ENCODE results near the gene JHY. TPM values are rescaled to one million over a fixed set of nuclear protein-coding genes. Genes with fewer than 3 reads are reported as not detected.

JHY gene
- total and polyA plus RNA-seq, 2 donors (not counting 1 experiment from before 2014, with no cell fraction given) = 1.6 to 3.5 TPM

GRCh38 chr11:122954455-122954854, 71.9 kb downstream of the JHY start:
- Histone ChIP-seq H3K27me3 (ENCODE audit: control insufficient read depth, insufficient read depth, low read length) (peaks cover 6% of the 10 kb centered on the region), H4K20me1 (ENCODE audit: control insufficient read depth, extremely low read depth, insufficient read depth, low read length) (no peaks in the 10 kb centered on the region), H3K36me3 (ENCODE audit: control insufficient read depth, insufficient read depth, low read length) (no peaks in the 10 kb centered on the region), H3K4me1 (ENCODE audit: control insufficient read depth, extremely low read depth, insufficient read depth, low read length) (no peaks in the 10 kb centered on the region), H3K9ac (ENCODE audit: insufficient read depth, low read length) (no peak overlapping the region), H3K4me2 (ENCODE audit: extremely low read depth, insufficient read depth, low read length) (no peak overlapping the region), H3K4me3 (replicated peaks in 1 of 4; ENCODE audit: control extremely low read depth in 1 of 4, insufficient read depth in 1 of 4, low read depth in 3 of 4, low read length in 4 of 4) (no peak overlapping the region), H3K27ac (ENCODE audit: insufficient read depth, low read length) (no peak overlapping the region), H3K9me3 (ENCODE audit: control insufficient read depth, insufficient read depth, low read depth, low read length) (no peaks in the 10 kb centered on the region), H3K79me2 (ENCODE audit: control insufficient read depth, insufficient read depth, low read length) (no peaks in the 10 kb centered on the region), H2AFZ (ENCODE audit: low read length) (no peak overlapping the region)
- DNase-seq (ENCODE audit: low read depth in 2 of 2) = no peak
- TF ChIP-seq CTCF (conservative IDR thresholded peaks at IDR 0.05 in 1 of 2, IDR thresholded peaks at IDR 0.05 in 1 of 2; ENCODE audit: low read depth in 1 of 2, low read length in 2 of 2) = no peak

- no peaks in the 10 kb centered on the region for H3K4me1 ChIP-seq (ENCODE audit: control insufficient read depth, extremely low read depth, insufficient read depth, low read length)
- no peaks in the 10 kb centered on the region for H3K36me3 ChIP-seq (ENCODE audit: control insufficient read depth, insufficient read depth, low read length)
- no peak overlapping the region for H3K4me3 ChIP-seq (replicated peaks in 1 of 4; ENCODE audit: control extremely low read depth in 1 of 4, insufficient read depth in 1 of 4, low read depth in 3 of 4, low read length in 4 of 4)
- H3K9ac ChIP-seq (ENCODE audit: insufficient read depth, low read length) = no peak overlapping the region
- H3K27ac ChIP-seq (ENCODE audit: insufficient read depth, low read length) = no peak overlapping the region
- H3K4me2 ChIP-seq (ENCODE audit: extremely low read depth, insufficient read depth, low read length) = no peak overlapping the region
- TF ChIP-seq EZH2 (IDR thresholded peaks at IDR 0.05; ENCODE audit: low read length, missing control alignments) = no peak
- no peak for TF ChIP-seq CTCF (conservative IDR thresholded peaks at IDR 0.05 in 1 of 2, IDR thresholded peaks at IDR 0.05 in 1 of 2; ENCODE audit: low read depth in 1 of 2, low read length in 2 of 2)
- no peak for DNase-seq (ENCODE audit: low read depth in 2 of 2)
- no peaks in the 10 kb centered on the region for H3K9me3 ChIP-seq (ENCODE audit: control insufficient read depth, insufficient read depth, low read depth, low read length)
- no peaks in the 10 kb centered on the region for H4K20me1 ChIP-seq (ENCODE audit: control insufficient read depth, extremely low read depth, insufficient read depth, low read length)
- no peaks in the 10 kb centered on the region for H3K79me2 ChIP-seq (ENCODE audit: control insufficient read depth, insufficient read depth, low read length)
- H2AFZ ChIP-seq (ENCODE audit: low read length) = no peak overlapping the region
- H3K27me3 ChIP-seq (ENCODE audit: control insufficient read depth, insufficient read depth, low read length) = peaks cover 4% of the 10 kb centered on the region
Measured at GRCh38 chr11:122963961-122964360, 81.4 kb downstream of the JHY start.

- Histone ChIP-seq H3K27me3 (ENCODE audit: control insufficient read depth, insufficient read depth, low read length) (peaks cover 64% of the 10 kb centered on the region), H3K9me3 (ENCODE audit: control insufficient read depth, insufficient read depth, low read depth, low read length) (no peaks in the 10 kb centered on the region), H3K27ac (ENCODE audit: insufficient read depth, low read length) (no peak overlapping the region), H3K79me2 (ENCODE audit: control insufficient read depth, insufficient read depth, low read length) (no peaks in the 10 kb centered on the region), H3K4me1 (ENCODE audit: control insufficient read depth, extremely low read depth, insufficient read depth, low read length) (no peaks in the 10 kb centered on the region), H3K4me2 (ENCODE audit: extremely low read depth, insufficient read depth, low read length) (no peak overlapping the region), H2AFZ (ENCODE audit: low read length) (no peak overlapping the region), H3K9ac (ENCODE audit: insufficient read depth, low read length) (no peak overlapping the region), H3K4me3 (replicated peaks in 1 of 4; ENCODE audit: control extremely low read depth in 1 of 4, insufficient read depth in 1 of 4, low read depth in 3 of 4, low read length in 4 of 4) (no peak overlapping the region), H4K20me1 (ENCODE audit: control insufficient read depth, extremely low read depth, insufficient read depth, low read length) (no peaks in the 10 kb centered on the region), H3K36me3 (ENCODE audit: control insufficient read depth, insufficient read depth, low read length) (no peaks in the 10 kb centered on the region)
- no peak for DNase-seq (ENCODE audit: low read depth in 2 of 2)
- TF ChIP-seq EZH2 (IDR thresholded peaks at IDR 0.05; ENCODE audit: low read length, missing control alignments) (no peak), CTCF (conservative IDR thresholded peaks at IDR 0.05 in 1 of 2, IDR thresholded peaks at IDR 0.05 in 1 of 2; ENCODE audit: low read depth in 1 of 2, low read length in 2 of 2) (no peak)
Measured at GRCh38 chr11:122976061-122976733, 93.6 kb downstream of the JHY start.

All from fibroblast of lung (primary cell).